ENCODE data around the gene CSKMT. TPM values are rescaled to one million over a fixed set of nuclear protein-coding genes. Genes with fewer than 3 reads are reported as not detected.

CSKMT gene
- total RNA-seq, 1 donor from 2014 or later = 69.4 TPM

GRCh38 chr11:62705880-62706849 is 41.1 kb downstream of the CSKMT start:
- intact Hi-C loops (cut with micrococcal nuclease) = loop anchor here (1.0 to 5.0 kb wide), 4 partner anchors 34 to 584 kb away; partner anchors contain the start of genes INCENP and LBHD1
- Mint-ChIP-seq H3K27me3 (ENCODE audit: insufficient read depth) (no peaks in the 10 kb centered on the region), H3K36me3 (ENCODE audit: low read depth) (peaks cover 26% of the 10 kb centered on the region), H3K27ac (peak overlapping the region; percentile 79), H3K4me3 (peak overlapping the region; percentile 89), H3K4me1 (ENCODE audit: low read depth) (peaks cover 49% of the 10 kb centered on the region), H3K9me3 (no peaks in the 10 kb centered on the region)
- DNase-seq (ENCODE audit: low spot score) = peak; percentile 89

GRCh38 chr11:62706850-62707247 is 41.7 kb downstream of the CSKMT start:
- DNase-seq (ENCODE audit: low spot score) = no peak
- peaks cover 21% of the 10 kb centered on the region for H3K36me3 Mint-ChIP-seq (ENCODE audit: low read depth)
- no peaks in the 10 kb centered on the region for H3K27me3 Mint-ChIP-seq (ENCODE audit: insufficient read depth)
- H3K4me3 Mint-ChIP-seq = peak overlapping the region; percentile 62
- H3K27ac Mint-ChIP-seq = peak overlapping the region; percentile 45
- H3K9me3 Mint-ChIP-seq = no peaks in the 10 kb centered on the region
- intact Hi-C loops (cut with micrococcal nuclease) = loop anchor here (1.0 to 5.0 kb wide), 4 partner anchors 35 to 585 kb away; partner anchors contain the start of genes INCENP and LBHD1
- peaks cover 49% of the 10 kb centered on the region for H3K4me1 Mint-ChIP-seq (ENCODE audit: low read depth)

- intact Hi-C loops (cut with micrococcal nuclease) = loop anchor here (5.0 kb wide), 1 partner anchor 585 kb away; the partner anchor contains the start of gene INCENP
- Mint-ChIP-seq H3K27ac (peak within 1 kb of the TSS; percentile 93), H3K9me3 (no peaks in the 10 kb centered on the region), H3K4me1 (ENCODE audit: low read depth) (peaks cover 54% of the 10 kb centered on the region), H3K36me3 (ENCODE audit: low read depth) (peaks cover 21% of the 10 kb centered on the region), H3K27me3 (ENCODE audit: insufficient read depth) (no peaks in the 10 kb centered on the region), H3K4me3 (peak within 1 kb of the TSS; percentile 90)
- DNase-seq (ENCODE audit: low spot score) = no peak
These were observed 42.3 kb downstream of the CSKMT start, which contains the start of the genes BSCL2 and GNG3 for GRCh38 chr11:62707277-62707861. TSS of gene BSCL2 (minus strand) at chr11:62707424. CDS start at chr11:62707195, 229 bp downstream. TSS of gene GNG3 (plus strand) at chr11:62707676. CDS start at chr11:62708296, 620 bp downstream.

- peaks cover 26% of the 10 kb centered on the region for H3K36me3 Mint-ChIP-seq (ENCODE audit: low read depth)
- DNase-seq (ENCODE audit: low spot score) = no peak
- peak overlapping the region; percentile 93 for H3K27ac Mint-ChIP-seq
- H3K4me1 Mint-ChIP-seq (ENCODE audit: low read depth) = peaks cover 64% of the 10 kb centered on the region
- H3K4me3 Mint-ChIP-seq = peak overlapping the region; percentile 90
- H3K27me3 Mint-ChIP-seq (ENCODE audit: insufficient read depth) = no peaks in the 10 kb centered on the region
- H3K9me3 Mint-ChIP-seq = no peaks in the 10 kb centered on the region
- intact Hi-C loops (cut with micrococcal nuclease) = loop anchor here (2.0 to 5.0 kb wide), 2 partner anchors 44 to 586 kb away; partner anchors contain the start of genes C11orf98, CSKMT and INCENP
These were observed 43.3 kb downstream of the CSKMT start for GRCh38 chr11:62708392-62708791.

DNA sequence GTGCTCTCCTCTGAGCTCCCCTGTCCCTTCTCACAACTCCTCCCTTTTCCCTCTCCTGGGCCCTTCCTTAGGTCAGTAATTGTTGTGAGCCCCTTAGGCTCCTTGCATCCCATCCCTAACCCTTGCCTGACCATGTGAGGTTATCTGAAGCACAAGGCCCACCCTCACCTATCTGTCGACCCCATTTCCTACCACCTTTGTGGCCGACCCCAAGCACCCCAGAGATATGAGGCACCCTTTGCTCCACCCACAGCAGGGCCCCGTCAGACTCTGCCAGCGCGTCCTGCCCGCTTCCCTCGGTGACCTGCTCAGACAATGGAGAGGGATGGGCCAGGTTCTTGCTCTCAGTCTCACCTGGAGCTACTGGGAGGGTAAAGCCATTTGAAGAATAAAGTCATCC is 43.7 kb downstream of the CSKMT start:
- peaks cover 68% of the 10 kb centered on the region for H3K4me1 Mint-ChIP-seq (ENCODE audit: low read depth)
- no peaks in the 10 kb centered on the region for H3K27me3 Mint-ChIP-seq (ENCODE audit: insufficient read depth)
- H3K36me3 Mint-ChIP-seq (ENCODE audit: low read depth) = peaks cover 30% of the 10 kb centered on the region
- peak overlapping the region; percentile 93 for H3K27ac Mint-ChIP-seq
- intact Hi-C loops (cut with micrococcal nuclease) = loop anchor here (1.0 to 5.0 kb wide), 14 partner anchors 19 to 586 kb away; partner anchors contain the start of genes C11orf98, CSKMT, GANAB and HNRNPUL2
- H3K4me3 Mint-ChIP-seq = peak overlapping the region; percentile 90
- DNase-seq (ENCODE audit: low spot score) = peak; percentile 35
- H3K9me3 Mint-ChIP-seq = no peaks in the 10 kb centered on the region

DNA sequence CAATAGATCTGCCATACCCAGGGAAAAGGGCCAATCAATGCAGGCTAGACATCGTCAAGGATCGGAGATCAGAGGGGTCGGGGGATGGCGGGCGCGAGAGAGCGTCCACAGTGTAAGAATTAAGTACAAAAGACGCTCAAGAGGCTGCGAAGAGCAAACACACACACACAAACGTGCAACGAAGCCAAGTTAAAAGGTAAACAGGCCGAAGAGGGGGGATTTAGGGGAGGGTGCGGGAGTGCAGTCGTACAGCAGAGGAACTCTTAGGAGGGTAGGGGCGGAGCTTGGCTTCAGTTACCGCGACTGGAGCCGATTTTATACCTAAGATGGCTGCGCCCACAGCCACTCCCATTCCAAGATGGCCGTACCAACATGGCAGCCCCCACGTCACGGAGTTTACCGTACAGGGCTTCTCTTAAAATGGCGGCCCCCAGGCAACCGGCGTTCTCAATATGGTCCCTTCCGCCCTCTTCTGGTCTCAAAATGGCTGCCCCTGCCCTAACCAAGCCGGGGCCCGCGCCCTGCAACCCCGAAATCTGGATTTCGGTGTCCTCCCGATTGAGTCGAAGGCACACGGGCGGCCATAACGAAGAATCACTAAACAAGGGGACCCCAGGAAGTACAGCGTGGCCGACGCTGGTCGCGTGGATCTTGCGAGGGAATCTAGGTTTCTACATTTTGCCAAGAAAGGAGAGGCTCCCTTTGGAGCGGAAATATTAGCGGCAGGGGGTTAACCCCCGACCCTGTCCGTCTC is 44.3 kb downstream of the CSKMT start:
- H3K9me3 Mint-ChIP-seq = no peaks in the 10 kb centered on the region
- intact Hi-C loops (cut with micrococcal nuclease) = loop anchor here (1.0 to 5.0 kb wide), 14 partner anchors 18 to 587 kb away; partner anchors contain the start of genes C11orf98, CSKMT, GANAB and HNRNPUL2

DNA sequence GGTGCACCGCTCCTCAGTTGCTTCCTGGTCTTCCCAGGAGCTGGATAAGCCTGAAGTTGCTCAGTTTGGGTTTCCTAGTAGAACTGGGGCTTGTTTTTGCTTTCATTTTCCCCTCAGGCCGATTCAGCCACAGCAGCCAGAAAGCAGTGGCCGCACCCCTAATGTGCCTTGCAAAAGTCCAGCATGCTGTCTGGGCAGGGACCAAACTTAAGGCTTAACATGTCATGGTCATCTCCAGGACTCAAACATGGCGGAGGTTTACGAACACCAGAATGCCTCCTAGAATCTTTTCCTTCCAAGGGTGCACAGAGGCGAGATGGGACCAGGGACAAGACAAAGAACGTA is 44.9 kb downstream of the CSKMT start:
- peak; percentile 21 for DNase-seq (ENCODE audit: low spot score)
- peaks cover 79% of the 10 kb centered on the region for H3K4me1 Mint-ChIP-seq (ENCODE audit: low read depth)
- H3K36me3 Mint-ChIP-seq (ENCODE audit: low read depth) = peaks cover 39% of the 10 kb centered on the region
- peak overlapping the region; percentile 90 for H3K4me3 Mint-ChIP-seq
- no peaks in the 10 kb centered on the region for H3K9me3 Mint-ChIP-seq
- peak overlapping the region; percentile 93 for H3K27ac Mint-ChIP-seq
- no peaks in the 10 kb centered on the region for H3K27me3 Mint-ChIP-seq (ENCODE audit: insufficient read depth)
- intact Hi-C loops (cut with micrococcal nuclease) = no loop called here

More for the DNA sequence above, 44.3 kb downstream of the CSKMT start:
- H3K4me1 Mint-ChIP-seq (ENCODE audit: low read depth) = peaks cover 74% of the 10 kb centered on the region
- peak overlapping the region; percentile 90 for H3K4me3 Mint-ChIP-seq
- peak overlapping the region; percentile 93 for H3K27ac Mint-ChIP-seq
- peak; percentile 94 for DNase-seq (ENCODE audit: low spot score)
- no peaks in the 10 kb centered on the region for H3K27me3 Mint-ChIP-seq (ENCODE audit: insufficient read depth)
- H3K36me3 Mint-ChIP-seq (ENCODE audit: low read depth) = peaks cover 35% of the 10 kb centered on the region

DNA sequence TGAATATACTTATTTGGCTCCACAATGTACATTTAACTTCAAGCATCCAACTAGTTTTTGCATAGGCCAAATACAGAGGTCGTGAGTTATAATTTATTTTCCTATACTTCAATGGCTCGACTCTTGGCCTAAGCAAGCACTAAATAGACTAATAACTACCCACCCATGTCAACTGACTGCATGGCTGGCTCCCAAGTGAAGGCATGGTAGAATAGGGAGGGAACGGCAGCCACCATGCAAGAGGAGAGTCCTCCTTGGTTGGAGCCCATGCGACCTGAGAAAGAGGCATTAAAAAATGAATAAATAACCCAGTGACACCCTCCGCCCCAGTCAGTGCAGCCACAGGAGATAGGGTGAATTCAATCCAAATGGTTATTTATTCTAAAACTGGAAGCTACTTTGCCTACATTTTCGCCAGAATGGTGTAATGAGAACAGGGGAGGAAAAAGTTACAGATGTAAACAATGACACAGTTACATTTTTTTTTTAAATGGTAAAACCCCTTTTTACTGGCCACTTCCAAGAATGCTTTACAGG is 47.2 kb downstream of the CSKMT start:
- peaks cover 86% of the 10 kb centered on the region for H3K4me1 Mint-ChIP-seq (ENCODE audit: low read depth)

DNA sequence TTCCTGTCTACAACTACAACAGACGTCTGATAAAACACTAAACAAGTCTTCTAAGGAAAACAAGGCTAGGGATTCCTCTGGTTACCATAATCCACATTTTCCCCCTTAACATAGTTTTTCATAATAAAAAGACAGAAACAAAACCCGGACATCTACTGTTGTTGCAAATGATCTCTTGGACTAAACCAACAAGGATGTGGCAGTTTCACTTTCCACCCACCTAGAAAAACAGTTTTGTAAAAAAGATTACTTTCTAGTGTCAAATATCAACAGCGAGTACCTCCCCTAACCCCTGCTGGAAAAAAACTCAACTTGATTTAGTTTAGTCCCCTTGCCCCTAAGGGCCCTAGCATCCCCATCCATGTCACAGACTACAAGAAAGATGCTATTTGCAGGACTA is 47.7 kb downstream of the CSKMT start:
- Mint-ChIP-seq H3K27me3 (ENCODE audit: insufficient read depth) (no peaks in the 10 kb centered on the region), H3K4me3 (peak overlapping the region; percentile 75), H3K4me1 (ENCODE audit: low read depth) (peaks cover 88% of the 10 kb centered on the region), H3K36me3 (ENCODE audit: low read depth) (peaks cover 64% of the 10 kb centered on the region), H3K9me3 (no peaks in the 10 kb centered on the region), H3K27ac (peak overlapping the region; percentile 95)
- intact Hi-C loops (cut with micrococcal nuclease) = loop anchor here (1.0 kb wide), 1 partner anchor 11 kb away; no protein-coding TSS in a partner anchor
- DNase-seq (ENCODE audit: low spot score) = no peak

More for the DNA sequence above, 47.2 kb downstream of the CSKMT start:
- peak overlapping the region; percentile 95 for H3K27ac Mint-ChIP-seq
- intact Hi-C loops (cut with micrococcal nuclease) = no loop called here
- peak overlapping the region; percentile 75 for H3K4me3 Mint-ChIP-seq
- H3K27me3 Mint-ChIP-seq (ENCODE audit: insufficient read depth) = no peaks in the 10 kb centered on the region
- DNase-seq (ENCODE audit: low spot score) = no peak
- peaks cover 61% of the 10 kb centered on the region for H3K36me3 Mint-ChIP-seq (ENCODE audit: low read depth)
- no peaks in the 10 kb centered on the region for H3K9me3 Mint-ChIP-seq

GRCh38 chr11:62713343-62713742 is 48.2 kb downstream of the CSKMT start:
- peak overlapping the region; percentile 95 for H3K27ac Mint-ChIP-seq
- intact Hi-C loops (cut with micrococcal nuclease) = loop anchor here (1.0 kb wide), 1 partner anchor 11 kb away; no protein-coding TSS in a partner anchor
- H3K9me3 Mint-ChIP-seq = no peaks in the 10 kb centered on the region
- H3K36me3 Mint-ChIP-seq (ENCODE audit: low read depth) = peaks cover 69% of the 10 kb centered on the region
- H3K4me3 Mint-ChIP-seq = peak overlapping the region; percentile 75
- DNase-seq (ENCODE audit: low spot score) = no peak
- no peaks in the 10 kb centered on the region for H3K27me3 Mint-ChIP-seq (ENCODE audit: insufficient read depth)
- peaks cover 87% of the 10 kb centered on the region for H3K4me1 Mint-ChIP-seq (ENCODE audit: low read depth)

- peak overlapping the region; percentile 83 for H3K27ac Mint-ChIP-seq
- intact Hi-C loops (cut with micrococcal nuclease) = no loop called here
- H3K27me3 Mint-ChIP-seq (ENCODE audit: insufficient read depth) = no peaks in the 10 kb centered on the region
- no peaks in the 10 kb centered on the region for H3K9me3 Mint-ChIP-seq
- peaks cover 77% of the 10 kb centered on the region for H3K4me1 Mint-ChIP-seq (ENCODE audit: low read depth)
- no peak for DNase-seq (ENCODE audit: low spot score)
- peaks cover 73% of the 10 kb centered on the region for H3K36me3 Mint-ChIP-seq (ENCODE audit: low read depth)
- no peak overlapping the region for H3K4me3 Mint-ChIP-seq
These were observed 50.3 kb downstream of the CSKMT start for GRCh38 chr11:62715150-62716130.

Data from activated T-helper 1 cell treated with anti-CD3 and anti-CD28 coated beads, Interleukin-12 subunit alpha, Interleukin-12 subunit beta, Interleukin-2, Interleukin-4 antibody, amounts not matched to agents 30 ng/mL and 10 ng/mL and 1 ng/mL, durations not matched to agents 14 hours and 24 hours and 36 hours (primary cell).